Testis (tissue), 3 donors: Measurements from ENCODE around the gene ORC3. TPM values are rescaled to one million over a fixed set of nuclear protein-coding genes. Genes with fewer than 3 reads are reported as not detected.

Experiments
- DNase-seq: peaks from one replicate; pipeline ENCODE4 v3.0.0-alpha.2; 2019
- H3K27ac ChIP-seq, 2 donors: fragments of 200-600 bp; sonication (generic); one replicate each; pipeline ENCODE4 v1.5.1; 2019
- H3K27me3 ChIP-seq: fragments of 200-600 bp; sonication (generic); one replicate; pipeline ENCODE4 v1.5.1; 2019
- H3K36me3 ChIP-seq: fragments of 200-600 bp; sonication (generic); one replicate; pipeline ENCODE4 v1.5.1; 2017; ENCODE audit warnings: low read depth; ENCODE audit errors: missing control alignments
- H3K4me1 ChIP-seq: fragments of 200-600 bp; sonication (generic); one replicate; pipeline ENCODE4 v1.5.1; 2019
- H3K4me3 ChIP-seq, 2 donors: fragments of 200-600 bp; sonication (generic); one replicate each; pipeline ENCODE4 v1.5.1; 2017 to 2019
- H3K9me3 ChIP-seq: fragments of 200-600 bp; sonication (generic); one replicate; pipeline ENCODE4 v1.5.1; 2017
- POLR2A ChIP-seq: fragments of 450-650 bp; IDR thresholded peaks from one replicate; pipeline ENCODE4 v1.6.1; 2017; ENCODE audit warnings: antibody characterized with exemption, mild to moderate bottlenecking, moderate library complexity
- WGBS, 2 donors: methylation state at CpG; one replicate each; pipeline ENCODE4 v1.1.5; 2018; 5-methylcytosine and 5-hydroxymethylcytosine counted together
- intact Hi-C: fragments of 100-400 bp; cut with DNase I; formaldehyde crosslinking; loops from one replicate; pipeline ENCODE4 v1.15.1; 2023; ENCODE audit warnings: low total_unique reads
- polyA plus RNA-seq: library from polyadenylated mRNA; stranded (reverse); fragments of 350-450 nt; fragmentation: Illumina TruSeq; extraction: RNeasy Lipid Tissue Mini Kit (QIAGEN cat#74804); gene quantifications from one replicate; pipeline ENCODE4 v1.2.3, GENCODE V29; 2014; ENCODE audit warnings: low read depth, low replicate concordance; ENCODE audit not compliant: insufficient read depth
- total RNA-seq, 2 donors: library from RNA; depleted of rRNA; stranded (reverse); fragments of >200 nt; gene quantifications; one replicate each; pipeline ENCODE4 v1.2.3, GENCODE V29; 2016
- TF ChIP-seq, protein P1 (sequence below), 3 experiments: fragments of 450-650 bp in 2 of 3; fragments of 200-600 bp in 1 of 3; sonication (generic) in 1 of 3; IDR thresholded peaks; one replicate each; pipeline ENCODE4 v1.5.1; 2016 to 2019; ENCODE audit warnings: antibody characterized with exemption in 3 of 3, mild to moderate bottlenecking in 2 of 3, moderate library complexity in 1 of 3

Gene ORC3
- total and polyA plus RNA-seq, 3 donors from 2014 or later = 38.8 to 50.4 (median 40.5) TPM

GRCh38 chr6:87586371-87587077 is 3.4 kb upstream of the ORC3 start:
- no peak for DNase-seq

GRCh38 chr6:87588756-87589407 is 1.1 kb upstream of the ORC3 start:
- peak overlapping the region in 1 of 2 donors; percentile 82 for H3K27ac ChIP-seq
- H3K27me3 ChIP-seq = no peaks in the 10 kb centered on the region
- peak overlapping the region; percentile 97 to 98 for H3K4me3 ChIP-seq
- DNase-seq = no peak
- intact Hi-C loops = no loop called here
- H3K4me1 ChIP-seq = peaks cover 22% of the 10 kb centered on the region
- TF ChIP-seq, protein P1, sequence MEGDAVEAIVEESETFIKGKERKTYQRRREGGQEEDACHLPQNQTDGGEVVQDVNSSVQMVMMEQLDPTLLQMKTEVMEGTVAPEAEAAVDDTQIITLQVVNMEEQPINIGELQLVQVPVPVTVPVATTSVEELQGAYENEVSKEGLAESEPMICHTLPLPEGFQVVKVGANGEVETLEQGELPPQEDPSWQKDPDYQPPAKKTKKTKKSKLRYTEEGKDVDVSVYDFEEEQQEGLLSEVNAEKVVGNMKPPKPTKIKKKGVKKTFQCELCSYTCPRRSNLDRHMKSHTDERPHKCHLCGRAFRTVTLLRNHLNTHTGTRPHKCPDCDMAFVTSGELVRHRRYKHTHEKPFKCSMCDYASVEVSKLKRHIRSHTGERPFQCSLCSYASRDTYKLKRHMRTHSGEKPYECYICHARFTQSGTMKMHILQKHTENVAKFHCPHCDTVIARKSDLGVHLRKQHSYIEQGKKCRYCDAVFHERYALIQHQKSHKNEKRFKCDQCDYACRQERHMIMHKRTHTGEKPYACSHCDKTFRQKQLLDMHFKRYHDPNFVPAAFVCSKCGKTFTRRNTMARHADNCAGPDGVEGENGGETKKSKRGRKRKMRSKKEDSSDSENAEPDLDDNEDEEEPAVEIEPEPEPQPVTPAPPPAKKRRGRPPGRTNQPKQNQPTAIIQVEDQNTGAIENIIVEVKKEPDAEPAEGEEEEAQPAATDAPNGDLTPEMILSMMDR (IDR thresholded peaks at IDR 0.05) = no peak
- TF ChIP-seq POLR2A = no peak
- 18 to 23% methylated on average over 10 of the region's 10 CpGs for WGBS, 2 donors
- no peaks in the 10 kb centered on the region for H3K9me3 ChIP-seq
- no peaks in the 10 kb centered on the region for H3K36me3 ChIP-seq

More at GRCh38 chr6:87586371-87587077, 3.4 kb upstream of the ORC3 start:
- Histone ChIP-seq H3K27ac (no peak overlapping the region), H3K27me3 (no peaks in the 10 kb centered on the region), H3K4me1 (peaks cover 18% of the 10 kb centered on the region), H3K4me3 (no peak overlapping the region), H3K36me3 (no peaks in the 10 kb centered on the region), H3K9me3 (no peaks in the 10 kb centered on the region)
- intact Hi-C loops = no loop called here
- WGBS, 2 donors = 91 to 94% methylated on average over 8 of the region's 8 CpGs
- TF ChIP-seq POLR2A = no peak
- TF ChIP-seq, protein P1 (IDR thresholded peaks at IDR 0.05) = no peak

GRCh38 chr6:87590417-87590880 is 514 bp downstream of the ORC3 start:
- Histone ChIP-seq H3K9me3 (no peaks in the 10 kb centered on the region), H3K27ac (peak overlapping the region; percentile 82 to 89), H3K4me1 (peaks cover 22% of the 10 kb centered on the region), H3K36me3 (no peaks in the 10 kb centered on the region), H3K27me3 (no peaks in the 10 kb centered on the region), H3K4me3 (peak overlapping the region; percentile 97 to 98)
- intact Hi-C loops = no loop called here
- TF ChIP-seq, protein P1 (IDR thresholded peaks at IDR 0.05) = no peak
- no peak for TF ChIP-seq POLR2A
- DNase-seq = no peak
- WGBS, 2 donors = 0 to 3% methylated on average over 11 of the region's 11 CpGs

DNA sequence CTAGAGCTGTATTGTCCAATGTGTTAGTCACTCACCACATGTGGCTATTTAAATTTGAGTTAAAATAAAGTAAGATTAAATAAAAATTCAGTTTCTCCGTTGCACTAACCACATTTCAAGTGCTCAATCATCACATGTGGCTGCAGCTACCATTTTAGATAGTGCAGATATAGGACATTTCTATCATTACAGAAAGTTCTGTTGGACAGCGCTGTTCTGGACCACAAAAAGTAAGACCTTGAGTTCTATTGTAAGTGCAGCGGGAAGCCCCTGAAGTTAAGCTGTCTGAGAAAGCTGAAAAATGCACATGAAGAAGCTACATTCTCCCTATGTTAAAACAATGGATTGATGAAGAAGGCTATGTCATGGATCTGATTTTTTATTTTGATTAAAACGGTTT is 1.1 kb downstream of the ORC3 start:
- peaks cover 22% of the 10 kb centered on the region for H3K4me1 ChIP-seq
- intact Hi-C loops = no loop called here

More for the DNA sequence above, 1.1 kb downstream of the ORC3 start:
- Histone ChIP-seq H3K27ac (no peak overlapping the region), H3K27me3 (no peaks in the 10 kb centered on the region), H3K4me3 (peak overlapping the region; percentile 97 to 98), H3K9me3 (no peaks in the 10 kb centered on the region), H3K36me3 (no peaks in the 10 kb centered on the region)
- 44 to 53% methylated on average over 4 of the region's 4 CpGs for WGBS, 2 donors
- TF ChIP-seq, protein P1 (IDR thresholded peaks at IDR 0.05) = no peak
- TF ChIP-seq POLR2A = no peak
- DNase-seq = no peak
